GM18517 (cell line): ENCODE data around the gene GRM1.

ENCODE experiments used
- ATAC-seq: cut with Tn5 transposase; IDR thresholded peaks from one replicate; pipeline ENCODE4 v1.9.1; 2021; ENCODE audit warnings: mild to moderate bottlenecking, moderate library complexity; ENCODE audit not compliant: unreplicated experiment

Gene GRM1

DNA sequence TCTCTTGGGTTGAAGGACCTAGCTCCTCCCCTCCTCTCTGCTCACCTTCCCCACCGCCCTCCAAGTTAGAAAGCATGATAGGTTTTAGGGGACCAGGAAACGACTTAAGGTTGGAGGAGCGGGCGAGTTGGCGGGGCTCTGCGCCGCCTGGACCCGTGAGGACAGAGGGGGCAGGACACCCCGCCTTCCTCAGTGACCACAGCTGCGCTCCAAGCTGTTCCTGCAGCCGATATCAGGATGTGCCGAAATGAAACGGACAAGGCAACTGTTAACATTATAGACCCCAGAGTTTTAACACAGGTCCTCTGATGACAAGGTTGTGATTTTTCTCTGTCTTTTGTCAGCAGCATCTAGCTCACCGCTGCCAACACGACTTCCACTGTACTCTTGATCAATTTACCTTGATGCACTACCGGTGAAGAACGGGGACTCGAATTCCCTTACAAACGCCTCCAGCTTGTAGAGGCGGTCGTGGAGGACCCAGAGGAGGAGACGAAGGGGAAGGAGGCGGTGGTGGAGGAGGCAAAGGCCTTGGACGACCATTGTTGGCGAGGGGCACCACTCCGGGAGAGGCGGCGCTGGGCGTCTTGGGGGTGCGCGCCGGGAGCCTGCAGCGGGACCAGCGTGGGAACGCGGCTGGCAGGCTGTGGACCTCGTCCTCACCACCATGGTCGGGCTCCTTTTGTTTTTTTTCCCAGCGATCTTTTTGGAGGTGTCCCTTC, at the start of gene GRM1:
Gene GRM1, plus strand, starts transcription at position 212 of the 722 bp plus-strand sequence. Its CDS starts 456 bp downstream, at position 668.
- ATAC-seq, result no peak

DNA sequence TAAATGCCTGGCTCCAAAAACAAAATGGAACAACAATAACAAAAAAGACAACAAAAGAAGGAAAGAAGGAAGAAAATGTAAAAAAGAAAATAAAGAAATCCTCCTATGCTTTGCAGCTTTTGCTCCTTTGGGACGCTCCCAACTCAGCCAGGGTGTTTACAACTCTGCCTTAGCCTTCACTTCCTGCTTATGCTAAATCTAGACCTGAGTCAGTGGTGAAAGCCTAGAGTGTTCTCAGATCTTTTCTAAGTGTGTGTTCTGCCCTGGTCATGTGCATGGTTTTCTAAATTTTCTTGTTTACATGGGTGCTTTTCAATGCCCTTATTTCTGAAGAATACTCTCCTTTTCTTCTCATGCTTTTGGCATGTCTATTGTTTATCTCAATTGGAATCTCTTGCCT, 19.5 kb upstream of the GRM1 start:
- ATAC-seq, result no peak

DNA sequence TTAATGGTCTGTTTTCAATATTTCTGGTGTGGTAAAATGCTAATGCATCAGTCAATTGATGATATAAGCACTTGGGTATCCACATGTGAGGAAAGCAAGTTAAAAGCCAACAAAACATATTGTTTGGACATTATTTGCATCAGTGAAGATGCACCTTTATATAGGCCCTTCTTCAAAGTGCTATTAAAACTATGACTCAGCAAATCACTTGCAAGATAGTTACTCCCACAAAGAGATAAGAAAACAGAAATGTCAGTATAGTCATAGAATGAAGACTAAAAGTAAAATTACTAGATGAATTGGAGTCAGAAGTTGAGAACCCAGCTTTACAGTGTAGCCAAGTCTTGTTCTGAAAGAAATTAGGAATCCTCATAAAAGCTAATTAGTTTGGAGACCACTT, 14.6 kb upstream of the GRM1 start:
- no peak for ATAC-seq

DNA sequence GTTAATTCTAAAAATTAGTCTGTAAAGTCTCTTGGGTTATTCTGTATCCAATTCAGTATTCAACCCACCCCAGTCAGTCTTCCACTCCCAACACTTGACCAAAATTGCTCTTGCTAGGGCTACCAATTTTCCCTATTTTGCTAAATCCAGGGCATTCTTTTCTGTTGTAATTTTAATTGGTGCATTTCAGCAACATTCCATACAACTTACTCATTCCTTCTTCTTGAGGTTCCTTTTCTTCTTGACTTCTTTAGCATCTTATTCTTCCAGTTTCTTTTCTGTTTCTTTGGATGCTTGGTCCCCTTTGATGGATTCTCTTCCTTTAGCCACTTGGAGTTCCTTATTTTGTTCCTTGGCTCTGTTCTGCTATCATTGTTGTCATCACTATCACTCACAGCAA, 11.2 kb upstream of the GRM1 start:
- no peak for ATAC-seq

DNA sequence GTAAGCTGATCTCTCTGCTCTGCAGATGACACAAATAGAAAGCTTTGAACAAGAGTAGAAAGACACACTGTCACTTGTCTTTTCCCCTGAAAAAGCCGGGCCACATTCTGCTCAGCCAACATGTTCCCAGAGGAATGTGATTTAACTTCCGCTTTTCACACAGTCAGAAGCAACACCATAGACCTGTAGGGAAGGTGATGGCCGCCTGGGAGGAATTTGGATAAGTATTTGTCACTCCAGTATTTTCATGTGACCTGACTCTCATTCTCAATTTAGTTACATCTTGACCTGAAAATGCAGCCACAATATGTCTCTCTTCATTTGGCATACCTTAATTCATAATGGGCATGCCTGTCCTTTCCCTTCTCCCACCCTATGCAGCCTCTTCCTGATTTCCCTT, 2.0 kb upstream of the GRM1 start:
- ATAC-seq, result no peak

DNA sequence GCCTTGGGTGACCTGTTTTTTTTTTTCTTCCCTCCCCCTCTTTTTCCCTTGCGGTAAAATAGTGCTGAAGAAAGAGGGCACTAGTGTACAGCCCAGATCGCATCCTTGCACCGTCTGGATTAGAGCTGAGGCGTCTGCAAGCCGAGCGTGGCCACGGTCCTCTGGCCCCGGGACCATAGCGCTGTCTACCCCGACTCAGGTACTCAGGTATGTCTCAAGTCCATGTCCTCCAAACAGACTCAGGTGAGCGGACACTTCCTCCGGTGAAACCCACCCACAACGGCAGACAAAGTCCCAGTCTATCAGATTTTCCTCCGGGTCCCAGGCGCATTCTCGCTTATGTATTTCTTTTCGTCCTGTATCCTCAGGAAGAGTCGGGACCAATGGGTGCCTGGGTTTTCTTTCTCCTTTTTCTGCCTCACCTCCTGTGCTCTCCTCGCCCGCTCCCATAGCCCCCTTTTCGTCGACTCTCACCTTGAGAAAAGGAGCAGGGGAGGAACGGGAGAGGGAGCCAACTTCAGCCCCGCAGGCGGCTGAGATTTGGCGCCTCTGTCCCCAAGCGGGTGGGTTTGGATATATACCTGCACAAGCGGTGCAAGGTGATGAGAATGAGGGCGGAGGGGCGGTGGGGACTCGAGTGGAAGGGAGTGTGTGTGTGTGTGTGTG, 1.1 kb upstream of the GRM1 start:
- no peak for ATAC-seq

DNA sequence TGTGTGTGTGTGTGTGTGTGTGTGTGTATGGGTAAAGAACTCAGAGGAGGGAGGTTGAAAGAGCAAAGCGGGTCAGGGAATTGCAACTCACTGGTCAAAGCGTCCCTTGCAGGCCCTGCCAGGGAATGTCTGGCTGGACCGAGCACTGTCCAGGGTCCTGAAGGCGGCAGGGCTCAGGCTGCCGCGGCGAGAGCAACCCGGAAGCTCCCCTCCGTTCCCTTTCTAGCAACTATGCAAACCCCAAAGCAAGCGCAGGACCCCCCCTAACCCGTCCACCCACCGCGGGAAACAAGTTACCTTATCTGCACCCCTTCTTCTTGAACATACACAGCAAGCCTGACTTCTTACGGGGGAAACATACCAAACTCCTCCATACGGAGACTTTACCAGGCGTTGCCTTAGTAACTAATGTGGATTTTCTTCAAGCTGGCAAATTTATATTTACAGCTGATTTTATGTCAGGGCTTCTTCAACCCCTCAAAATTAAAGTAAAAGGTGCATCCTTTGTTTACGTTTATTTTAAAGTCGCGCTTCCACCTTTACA, 538 bp upstream of the GRM1 start:
- ATAC-seq, result no peak

DNA sequence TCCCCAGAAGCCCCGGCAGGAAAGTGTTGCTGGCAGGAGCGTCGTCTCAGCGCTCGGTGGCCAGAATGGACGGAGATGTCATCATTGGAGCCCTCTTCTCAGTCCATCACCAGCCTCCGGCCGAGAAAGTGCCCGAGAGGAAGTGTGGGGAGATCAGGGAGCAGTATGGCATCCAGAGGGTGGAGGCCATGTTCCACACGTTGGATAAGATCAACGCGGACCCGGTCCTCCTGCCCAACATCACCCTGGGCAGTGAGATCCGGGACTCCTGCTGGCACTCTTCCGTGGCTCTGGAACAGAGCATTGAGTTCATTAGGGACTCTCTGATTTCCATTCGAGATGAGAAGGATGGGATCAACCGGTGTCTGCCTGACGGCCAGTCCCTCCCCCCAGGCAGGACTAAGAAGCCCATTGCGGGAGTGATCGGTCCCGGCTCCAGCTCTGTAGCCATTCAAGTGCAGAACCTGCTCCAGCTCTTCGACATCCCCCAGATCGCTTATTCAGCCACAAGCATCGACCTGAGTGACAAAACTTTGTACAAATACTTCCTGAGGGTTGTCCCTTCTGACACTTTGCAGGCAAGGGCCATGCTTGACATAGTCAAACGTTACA, 817 bp downstream of the GRM1 start:
- ATAC-seq, result no peak

DNA sequence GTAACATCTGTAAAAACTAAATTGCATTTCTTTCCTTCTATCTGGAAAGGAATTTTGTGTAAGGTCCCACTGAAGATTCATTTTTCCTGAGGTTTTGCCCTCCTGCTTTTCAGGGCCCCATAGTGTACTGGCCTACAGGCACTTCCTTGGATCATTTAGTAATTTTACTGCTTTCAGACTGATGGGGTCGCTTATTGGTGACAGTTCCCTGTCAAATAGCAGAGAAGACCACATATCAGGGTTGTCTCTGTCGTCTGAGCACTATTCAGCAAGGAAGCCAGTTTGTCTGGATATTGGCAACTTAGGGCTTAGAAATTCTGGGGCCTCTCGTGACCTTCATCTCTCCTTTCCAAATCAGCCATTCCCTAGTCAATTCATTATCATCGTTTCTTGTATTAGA, 3.5 kb downstream of the GRM1 start:
- ATAC-seq, result no peak

DNA sequence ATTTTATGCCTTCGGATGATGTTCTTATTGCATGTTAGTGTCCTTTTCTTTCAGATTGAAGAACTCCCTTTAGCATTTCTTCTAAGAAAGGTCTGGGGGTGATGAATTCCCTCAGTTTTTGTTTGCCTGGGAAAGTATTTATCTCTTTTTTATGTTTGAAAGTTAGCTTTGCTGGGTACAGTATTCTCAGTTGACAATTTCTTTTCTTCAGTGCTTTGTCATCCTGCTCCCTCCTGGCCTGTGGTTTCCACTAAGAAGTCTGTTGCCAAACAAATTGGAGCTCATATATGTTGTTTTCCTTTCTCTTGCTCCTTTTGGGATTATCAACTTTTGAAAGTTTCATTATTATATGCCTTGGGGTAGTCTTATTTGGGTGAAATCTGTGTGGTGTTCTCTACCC, 11.5 kb downstream of the GRM1 start:
- ATAC-seq, result no peak

DNA sequence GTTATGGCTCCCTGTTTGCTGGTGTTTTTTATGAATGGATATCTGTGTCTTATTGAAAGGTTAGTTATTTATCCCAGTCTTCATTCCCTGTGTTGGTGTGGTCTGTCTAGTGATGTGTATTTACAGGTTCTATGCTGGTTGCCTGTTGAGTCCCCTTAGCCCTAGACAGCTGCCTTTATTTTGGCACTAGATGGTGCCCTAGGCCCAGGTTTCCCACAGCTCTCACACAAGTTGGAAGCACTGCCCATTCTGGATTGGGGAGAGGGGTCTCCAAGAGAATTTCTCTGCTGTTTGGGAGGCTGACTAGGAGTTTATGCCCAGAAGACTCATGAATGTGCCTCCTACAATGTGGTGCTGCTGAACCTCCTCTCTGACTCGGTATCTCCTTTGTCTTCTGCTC, 12.4 kb downstream of the GRM1 start:
- ATAC-seq, result no peak

DNA sequence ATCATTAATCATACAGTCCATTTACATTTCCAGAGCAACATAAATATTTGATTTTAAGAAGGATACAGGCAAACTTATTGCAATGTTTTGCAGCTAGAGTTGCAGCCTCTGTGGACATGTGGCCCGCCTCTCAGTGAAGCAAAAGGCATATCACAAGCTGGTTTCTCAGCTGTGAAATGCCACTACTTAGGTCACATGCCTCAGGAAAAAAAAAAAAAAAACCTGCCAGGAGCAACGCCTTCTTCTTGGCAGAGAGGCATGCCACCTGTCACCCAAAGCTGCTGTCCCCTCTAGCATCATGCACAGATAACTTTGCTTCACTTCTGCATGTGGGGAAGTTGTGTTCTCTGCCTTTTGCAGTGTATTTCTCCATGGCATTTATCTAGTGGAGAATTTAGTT, 18.5 kb downstream of the GRM1 start:
- ATAC-seq, result no peak

DNA sequence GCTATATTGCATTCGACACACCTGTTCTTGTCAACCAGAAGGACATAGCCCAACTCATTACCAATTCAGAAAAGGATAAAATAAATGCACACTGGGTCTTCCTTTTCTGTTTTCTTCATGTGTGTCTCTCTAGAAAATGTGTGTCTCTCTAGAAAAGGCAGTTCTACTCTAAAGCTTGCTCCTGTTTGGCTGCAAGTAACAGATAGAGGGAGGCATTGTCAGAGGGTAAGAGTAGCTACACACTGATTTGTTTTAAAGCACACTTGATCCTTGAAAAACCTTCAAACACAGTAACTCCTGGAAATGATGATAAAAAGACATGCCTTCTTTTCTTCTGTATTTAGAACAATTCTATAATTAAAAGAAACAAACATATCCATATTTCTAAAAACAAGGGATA, 21.3 kb downstream of the GRM1 start:
- ATAC-seq, result no peak

DNA sequence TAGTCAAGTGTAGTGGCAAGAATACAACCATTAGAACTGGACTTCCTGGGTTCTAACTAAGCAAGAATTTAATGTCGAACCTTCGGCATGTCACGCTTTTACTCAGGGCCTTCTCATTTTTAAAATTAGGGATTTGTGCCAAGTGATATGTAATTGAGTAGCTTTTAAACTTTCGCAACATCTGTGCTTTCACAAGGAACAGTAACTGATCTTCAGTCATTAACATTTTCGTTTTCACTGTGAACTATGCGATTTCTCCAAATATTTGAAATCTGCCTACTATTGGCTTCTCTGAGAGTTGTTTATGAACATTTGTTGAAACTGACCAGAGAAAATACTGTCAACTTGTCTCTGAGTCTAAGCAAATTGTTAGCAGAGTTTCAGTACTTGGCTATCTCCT, 27.6 kb downstream of the GRM1 start:
- no peak for ATAC-seq

DNA sequence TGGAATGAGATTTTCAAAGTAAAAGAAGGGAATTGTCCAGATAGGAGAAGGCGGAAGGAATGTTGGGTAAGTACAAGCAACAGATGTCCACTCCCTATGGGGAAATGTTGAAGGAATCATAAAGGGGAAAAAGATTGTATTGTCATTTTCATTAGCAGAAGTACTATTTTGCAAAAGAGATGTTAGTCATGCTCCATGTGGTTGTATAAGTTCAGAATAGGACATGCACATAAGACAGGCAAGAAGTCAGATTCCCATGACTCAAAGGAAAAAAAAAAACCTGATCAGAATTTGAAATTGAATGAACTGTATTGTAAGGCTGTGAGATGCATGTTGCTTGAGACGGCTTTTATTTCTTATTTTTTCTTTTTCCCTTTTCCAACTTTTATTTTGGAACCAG, 36.8 kb downstream of the GRM1 start:
- ATAC-seq, result no peak

DNA sequence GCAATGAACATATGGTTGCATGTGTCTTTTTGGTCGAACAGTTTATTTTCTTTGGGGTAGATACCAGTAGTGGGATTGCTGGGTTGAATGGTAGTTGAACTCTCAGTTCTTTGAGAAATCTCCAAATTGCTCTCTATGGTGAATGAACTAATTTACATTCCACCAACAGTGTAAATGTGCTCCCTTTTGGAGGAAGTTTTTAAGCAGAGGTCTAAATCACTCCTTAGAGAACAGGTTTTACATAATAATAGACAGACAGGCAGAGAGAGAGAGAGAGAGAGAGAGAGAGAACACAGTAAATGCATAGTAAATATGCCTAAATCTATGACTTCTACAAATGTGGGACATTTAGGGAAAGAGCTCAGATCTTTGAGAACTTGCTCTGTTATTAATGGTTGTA, 37.6 kb downstream of the GRM1 start:
- no peak for ATAC-seq

DNA sequence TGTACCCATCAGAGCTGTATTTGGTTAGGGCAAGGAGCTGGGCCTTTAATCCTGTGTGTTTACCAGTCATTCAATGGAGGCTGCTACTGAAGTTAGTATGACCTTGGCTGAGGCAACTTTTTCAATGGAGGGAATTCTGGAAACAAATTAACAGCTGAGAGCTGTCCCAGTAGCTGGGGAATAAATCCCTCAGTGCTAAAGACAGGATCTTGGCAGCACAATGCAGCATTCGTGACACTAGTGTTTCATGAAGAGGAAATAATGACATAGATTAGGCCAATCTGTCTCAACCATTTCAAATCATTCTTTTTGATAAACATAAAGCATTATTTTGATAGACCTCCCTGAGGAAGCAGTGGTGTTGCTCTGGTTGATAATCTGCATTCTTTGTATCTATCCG, 42.9 kb downstream of the GRM1 start:
- ATAC-seq, result no peak

DNA sequence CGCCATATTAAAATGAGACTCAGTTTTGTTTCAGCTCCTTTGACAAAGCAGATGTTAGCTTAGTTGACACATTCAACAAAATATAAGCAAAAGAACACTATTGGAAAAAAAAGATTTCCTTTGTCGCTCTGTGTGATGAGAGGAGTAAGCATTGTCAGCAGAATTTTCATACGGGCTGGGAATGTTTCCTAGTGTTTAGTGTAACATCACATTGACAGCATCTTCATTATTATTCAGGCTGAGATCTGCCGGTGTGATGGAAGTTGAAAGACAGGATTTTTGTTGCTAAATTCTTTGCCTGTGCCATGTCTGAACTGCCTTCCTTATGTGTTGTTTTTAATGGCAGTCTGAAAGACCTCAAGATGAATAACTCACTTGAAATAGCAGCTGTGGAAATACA, 49.1 kb downstream of the GRM1 start:
- ATAC-seq, result no peak

DNA sequence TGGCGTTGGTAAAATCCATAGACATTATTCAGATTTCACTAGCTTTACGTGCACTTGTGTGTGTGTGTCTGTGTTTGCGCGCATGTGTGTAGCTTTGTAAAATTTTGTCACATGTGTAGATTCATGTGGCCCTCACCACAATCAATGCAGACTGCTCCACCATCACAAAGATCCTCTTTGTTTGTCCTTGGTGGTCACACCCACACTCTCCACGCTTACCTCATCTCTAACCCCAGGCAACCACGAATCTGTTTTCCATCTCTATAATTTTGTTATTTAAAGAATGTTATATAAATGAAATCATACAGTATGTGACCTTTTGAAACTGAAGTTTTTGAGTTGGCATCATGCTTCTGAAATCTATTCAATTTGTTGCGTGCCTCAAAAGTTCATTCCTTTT, 58.5 kb downstream of the GRM1 start:
- ATAC-seq, result no peak

DNA sequence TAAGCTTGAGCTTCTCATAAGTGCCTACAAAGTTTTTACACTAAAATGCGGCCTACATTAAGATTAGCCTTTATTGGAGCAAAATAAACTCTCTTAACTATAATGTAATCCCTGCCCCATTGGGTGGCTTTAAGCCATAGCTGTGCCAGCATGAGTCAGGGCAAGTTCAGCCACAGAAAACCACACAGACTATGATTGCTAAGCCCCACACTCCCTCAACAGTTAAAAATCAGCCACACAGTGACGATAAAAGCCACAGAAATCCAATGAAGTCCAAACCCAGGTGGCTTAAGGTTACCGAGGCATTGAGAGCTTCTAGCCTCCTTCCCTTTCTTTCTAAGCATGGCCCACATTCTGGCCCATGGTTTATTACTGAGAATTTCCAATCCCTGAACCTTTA, 61.6 kb downstream of the GRM1 start:
- no peak for ATAC-seq

DNA sequence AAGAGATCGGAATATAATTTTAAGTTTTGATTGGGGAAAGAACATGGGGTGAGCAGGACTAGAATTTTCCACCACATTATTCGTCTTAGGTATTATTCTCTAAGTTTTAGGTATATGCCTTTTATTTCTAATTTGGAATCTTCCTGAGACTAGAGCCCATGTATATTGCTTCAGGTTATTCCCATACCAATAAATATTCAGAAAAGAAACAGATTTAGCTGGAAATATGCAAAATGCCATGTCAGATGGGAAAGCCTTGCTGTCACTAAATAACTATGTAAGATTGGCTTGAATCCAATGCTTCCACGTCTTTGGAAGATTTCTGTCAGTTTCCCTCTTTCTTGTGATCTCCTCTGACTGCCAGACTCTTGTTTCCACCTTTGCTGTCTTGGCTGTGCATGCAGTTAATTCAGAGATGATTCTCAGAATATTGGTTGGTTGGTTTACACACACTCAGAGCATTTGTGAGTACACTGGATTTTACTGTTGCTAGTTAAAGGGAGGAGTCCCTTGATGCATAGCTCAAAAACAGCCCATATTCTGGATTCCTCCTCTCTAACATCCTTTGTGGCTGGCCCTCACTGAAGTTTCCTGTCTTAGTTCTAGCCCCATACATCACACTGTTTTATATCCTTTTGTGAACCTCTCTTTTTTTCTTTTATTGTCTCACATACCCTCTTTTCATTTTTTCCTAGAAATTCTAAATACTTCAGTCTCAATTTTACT, 64.3 kb downstream of the GRM1 start:
- ATAC-seq, result no peak
